ENCODE results near the gene BNIP5. TPM values are rescaled to one million over a fixed set of nuclear protein-coding genes. Genes with fewer than 3 reads are reported as not detected.

The BNIP5 gene
- total RNA-seq, 1 donor from 2014 or later = not detected

- no peak for FAIRE-seq
- no peak overlapping the region for H3K4me3 ChIP-seq (ENCODE audit: low read depth, low read length)
- no peak for DNase-seq (ENCODE audit: low read depth)
- H3K36me3 ChIP-seq (ENCODE audit: control insufficient read depth, insufficient read depth, low read length) = no peaks in the 10 kb centered on the region
- H3K27me3 ChIP-seq (ENCODE audit: control insufficient read depth, insufficient read depth, low read length) = peaks cover 16% of the 10 kb centered on the region
- TF ChIP-seq, protein P1, sequence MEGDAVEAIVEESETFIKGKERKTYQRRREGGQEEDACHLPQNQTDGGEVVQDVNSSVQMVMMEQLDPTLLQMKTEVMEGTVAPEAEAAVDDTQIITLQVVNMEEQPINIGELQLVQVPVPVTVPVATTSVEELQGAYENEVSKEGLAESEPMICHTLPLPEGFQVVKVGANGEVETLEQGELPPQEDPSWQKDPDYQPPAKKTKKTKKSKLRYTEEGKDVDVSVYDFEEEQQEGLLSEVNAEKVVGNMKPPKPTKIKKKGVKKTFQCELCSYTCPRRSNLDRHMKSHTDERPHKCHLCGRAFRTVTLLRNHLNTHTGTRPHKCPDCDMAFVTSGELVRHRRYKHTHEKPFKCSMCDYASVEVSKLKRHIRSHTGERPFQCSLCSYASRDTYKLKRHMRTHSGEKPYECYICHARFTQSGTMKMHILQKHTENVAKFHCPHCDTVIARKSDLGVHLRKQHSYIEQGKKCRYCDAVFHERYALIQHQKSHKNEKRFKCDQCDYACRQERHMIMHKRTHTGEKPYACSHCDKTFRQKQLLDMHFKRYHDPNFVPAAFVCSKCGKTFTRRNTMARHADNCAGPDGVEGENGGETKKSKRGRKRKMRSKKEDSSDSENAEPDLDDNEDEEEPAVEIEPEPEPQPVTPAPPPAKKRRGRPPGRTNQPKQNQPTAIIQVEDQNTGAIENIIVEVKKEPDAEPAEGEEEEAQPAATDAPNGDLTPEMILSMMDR (IDR thresholded peaks at IDR 0.05; ENCODE audit: insufficient read depth, low read length, severe bottlenecking) = no peak
These were observed 6.3 kb downstream of the BNIP5 start for GRCh38 chr6:36330366-36330765.

DNA sequence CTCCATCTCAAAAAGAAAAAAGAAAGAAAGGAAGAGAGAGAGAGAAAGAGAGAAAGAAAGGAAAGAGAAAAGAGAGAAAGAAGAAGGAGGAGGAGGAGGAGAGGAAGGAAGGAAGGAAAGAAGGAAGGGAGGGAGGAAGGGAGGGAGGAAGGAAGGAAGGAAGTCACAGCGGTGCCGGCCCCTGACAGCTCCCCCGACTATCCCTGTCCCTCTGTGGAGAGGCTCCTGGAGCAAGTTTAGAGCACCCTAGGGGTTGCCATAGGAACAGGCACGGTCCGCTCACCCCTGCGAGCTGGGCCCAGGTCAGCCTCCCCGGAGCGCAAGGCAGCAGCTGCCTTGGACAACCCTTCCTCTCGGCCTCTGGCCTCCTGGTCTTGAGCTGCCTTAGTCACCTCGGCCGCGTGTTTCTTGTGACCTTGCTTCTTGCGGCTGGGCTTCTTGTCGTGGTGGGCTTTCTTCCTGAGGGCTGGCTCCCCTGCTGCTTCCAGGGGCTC, 6.8 kb downstream of the BNIP5 start:
- Histone ChIP-seq H3K4me3 (ENCODE audit: low read depth, low read length) (no peak overlapping the region), H3K36me3 (ENCODE audit: control insufficient read depth, insufficient read depth, low read length) (no peaks in the 10 kb centered on the region), H3K27me3 (ENCODE audit: control insufficient read depth, insufficient read depth, low read length) (peaks cover 16% of the 10 kb centered on the region)
- DNase-seq (ENCODE audit: low read depth) (no peak), FAIRE-seq (no peak)
- TF ChIP-seq, protein P1 (IDR thresholded peaks at IDR 0.05; ENCODE audit: insufficient read depth, low read length, severe bottlenecking) = no peak

GRCh38 chr6:36328600-36328999, 8.1 kb downstream of the BNIP5 start:
- FAIRE-seq (no peak), DNase-seq (ENCODE audit: low read depth) (no peak)
- TF ChIP-seq, protein P1 (IDR thresholded peaks at IDR 0.05; ENCODE audit: insufficient read depth, low read length, severe bottlenecking) = no peak
- Histone ChIP-seq H3K27me3 (ENCODE audit: control insufficient read depth, insufficient read depth, low read length) (peaks cover 11% of the 10 kb centered on the region), H3K36me3 (ENCODE audit: control insufficient read depth, insufficient read depth, low read length) (no peaks in the 10 kb centered on the region), H3K4me3 (ENCODE audit: low read depth, low read length) (no peak overlapping the region)

- FAIRE-seq (no peak), DNase-seq (ENCODE audit: low read depth) (no peak)
- TF ChIP-seq, protein P1 (IDR thresholded peaks at IDR 0.05; ENCODE audit: insufficient read depth, low read length, severe bottlenecking) = no peak
- peaks cover 11% of the 10 kb centered on the region for H3K27me3 ChIP-seq (ENCODE audit: control insufficient read depth, insufficient read depth, low read length)
- H3K4me3 ChIP-seq (ENCODE audit: low read depth, low read length) = no peak overlapping the region
- H3K36me3 ChIP-seq (ENCODE audit: control insufficient read depth, insufficient read depth, low read length) = no peaks in the 10 kb centered on the region
These were observed 8.8 kb downstream of the BNIP5 start for GRCh38 chr6:36327919-36328236.

GRCh38 chr6:36327226-36327918, 9.3 kb downstream of the BNIP5 start:
- FAIRE-seq = peak; percentile 7
- Histone ChIP-seq H3K36me3 (ENCODE audit: control insufficient read depth, insufficient read depth, low read length) (no peaks in the 10 kb centered on the region), H3K27me3 (ENCODE audit: control insufficient read depth, insufficient read depth, low read length) (peaks cover 11% of the 10 kb centered on the region), H3K4me3 (ENCODE audit: low read depth, low read length) (no peak overlapping the region)
- TF ChIP-seq, protein P1 (IDR thresholded peaks at IDR 0.05; ENCODE audit: insufficient read depth, low read length, severe bottlenecking) = no peak
- no peak for DNase-seq (ENCODE audit: low read depth)

All from bronchial epithelial cell (primary cell).